Activated CD8-positive, alpha-beta memory T cell treated with anti-CD3 and anti-CD28 coated beads for 48 hours (primary cell): ENCODE results near the gene NME5.
"Not testable (repeated sequence)": the region's sequence is repeated elsewhere in the genome, so short reads cannot be mapped to it uniquely, and the experiment has no call there.

Experiments
- DNase-seq, 3 experiments: peaks; one replicate each; pipeline ENCODE4 v3.0.0-alpha.2; 2020; ENCODE audit warnings: low read depth in 2 of 3, low spot score in 2 of 3

NME5 gene

GRCh38 chr5:138138949-138139780 is at the start of gene NME5:
NME5 (minus strand) TSS chr5:138139428; CDS start chr5:138138780, 648 bp downstream.
- no peak for DNase-seq

GRCh38 chr5:138188626-138189025 is 49.4 kb upstream of the NME5 start:
- DNase-seq: no peak

GRCh38 chr5:138186002-138186447 is 46.8 kb upstream of the NME5 start:
- no peak for DNase-seq

- DNase-seq: no peak
Measured at GRCh38 chr5:138182808-138183207, 43.6 kb upstream of the NME5 start.

- no peak for DNase-seq
Measured at GRCh38 chr5:138180841-138181240, 41.6 kb upstream of the NME5 start.

GRCh38 chr5:138180183-138180782 is 41.1 kb upstream of the NME5 start:
- DNase-seq: no peak

- peak in 1 of 3 experiments; percentile 9 for DNase-seq
Measured at GRCh38 chr5:138179277-138179857, 40.1 kb upstream of the NME5 start.

GRCh38 chr5:138178516-138179276 is 39.5 kb upstream of the NME5 start, which contains the start of the genes BRD8 and KIF20A:
BRD8 (minus strand) TSS chr5:138178630; CDS start chr5:138178614, 16 bp downstream.
KIF20A (plus strand) TSS chr5:138179112; CDS start chr5:138179681, 569 bp downstream.
- peak; percentile 41 to 78 (median 77) for DNase-seq

GRCh38 chr5:138177941-138178515 is 38.8 kb upstream of the NME5 start:
- DNase-seq: no peak

GRCh38 chr5:138170299-138170698 is 31.1 kb upstream of the NME5 start:
- no peak for DNase-seq

GRCh38 chr5:138169124-138169523 is 29.9 kb upstream of the NME5 start:
- no peak for DNase-seq

- DNase-seq: no peak
Measured at GRCh38 chr5:138163721-138164120, 24.5 kb upstream of the NME5 start.

- DNase-seq: no peak
Measured at GRCh38 chr5:138160706-138161105, 21.5 kb upstream of the NME5 start.

- DNase-seq: no peak
Measured at GRCh38 chr5:138159666-138160065, 20.4 kb upstream of the NME5 start.

- DNase-seq: no peak
Measured at GRCh38 chr5:138157626-138158025, 18.4 kb upstream of the NME5 start.

- DNase-seq: not testable (repeated sequence)
Measured at GRCh38 chr5:138155977-138156376, 16.7 kb upstream of the NME5 start.

- DNase-seq: no peak
Measured at GRCh38 chr5:138149530-138149929, 10.3 kb upstream of the NME5 start.

- no peak for DNase-seq
Measured at GRCh38 chr5:138148811-138149210, 9.6 kb upstream of the NME5 start.

- not testable (repeated sequence) for DNase-seq
Measured at GRCh38 chr5:138143578-138143977, 4.3 kb upstream of the NME5 start.

- DNase-seq: no peak
Measured at GRCh38 chr5:138141734-138142133, 2.5 kb upstream of the NME5 start.

GRCh38 chr5:138140268-138140667 is 1.0 kb upstream of the NME5 start:
- DNase-seq: no peak
